NCI-H2081 treated with DMSO at 0.1 percent for 48 hours (cell line): ENCODE measurements around the gene TRABD.
"Not testable (repeated sequence)": the region's sequence is repeated elsewhere in the genome, so short reads cannot be mapped to it uniquely, and the experiment has no call there.

Experiments used
- DNase-seq: peaks from one replicate; lab custom pipeline; 2025; lab: John Stamatoyannopoulos, UW

TRABD gene

DNA sequence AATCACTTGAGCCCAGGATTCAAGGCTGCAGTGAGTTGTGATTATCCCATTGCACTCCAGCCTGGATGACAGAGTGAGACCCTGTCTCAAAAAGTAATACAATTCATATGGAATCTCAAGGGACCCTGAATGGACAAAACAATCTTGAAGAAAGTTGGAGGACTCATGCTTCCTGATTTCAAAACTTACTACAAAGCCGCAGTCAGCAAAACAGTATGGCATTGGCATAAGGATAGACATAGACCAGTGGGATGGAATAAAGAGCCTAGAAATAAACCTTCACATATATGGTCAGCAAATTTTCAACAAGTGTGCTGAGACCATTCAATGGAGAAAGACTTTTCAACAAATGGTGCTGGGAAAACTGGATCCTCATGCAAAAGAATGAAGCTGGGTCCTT, 17.6 kb downstream of the TRABD start:
- no peak for DNase-seq

DNA sequence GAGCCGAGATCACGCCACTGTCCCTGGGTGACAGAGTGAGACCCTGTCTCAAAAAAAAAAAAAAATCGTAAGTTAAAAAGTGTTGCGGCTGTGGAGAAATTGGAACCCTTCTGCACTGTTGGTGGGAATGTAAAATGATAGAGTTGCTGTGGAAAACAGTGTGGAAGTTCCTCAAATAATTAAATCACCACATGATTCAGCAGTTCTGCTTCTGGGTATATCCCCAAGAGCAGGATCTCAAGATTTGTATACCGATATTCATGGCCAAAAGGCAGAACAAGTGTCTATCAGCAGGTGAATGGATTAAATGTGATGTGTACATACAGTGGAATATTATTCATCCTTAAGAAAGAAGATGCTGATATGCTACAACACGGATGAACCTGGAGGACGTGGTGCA, 18.9 kb downstream of the TRABD start:
- DNase-seq, result no peak

DNA sequence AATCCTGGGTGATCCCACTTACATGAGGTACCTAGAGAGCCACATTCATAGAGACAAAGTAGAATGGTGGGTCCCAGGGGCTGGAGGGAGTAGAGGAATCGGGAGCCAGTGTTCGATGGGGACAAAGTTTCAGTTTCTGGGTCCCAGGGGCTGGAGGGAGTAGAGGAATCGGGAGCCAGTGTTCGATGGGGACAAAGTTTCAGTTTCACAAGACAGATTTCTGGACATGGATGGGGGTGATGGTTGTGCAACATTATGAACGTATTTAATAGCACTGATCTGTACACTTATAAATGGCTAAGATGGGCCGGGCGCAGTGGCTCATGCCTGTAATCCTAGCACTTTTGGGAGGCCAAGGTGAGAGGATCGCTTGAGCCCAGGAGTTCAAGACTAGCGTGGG, 19.3 kb downstream of the TRABD start:
- DNase-seq, result not testable (repeated sequence)

DNA sequence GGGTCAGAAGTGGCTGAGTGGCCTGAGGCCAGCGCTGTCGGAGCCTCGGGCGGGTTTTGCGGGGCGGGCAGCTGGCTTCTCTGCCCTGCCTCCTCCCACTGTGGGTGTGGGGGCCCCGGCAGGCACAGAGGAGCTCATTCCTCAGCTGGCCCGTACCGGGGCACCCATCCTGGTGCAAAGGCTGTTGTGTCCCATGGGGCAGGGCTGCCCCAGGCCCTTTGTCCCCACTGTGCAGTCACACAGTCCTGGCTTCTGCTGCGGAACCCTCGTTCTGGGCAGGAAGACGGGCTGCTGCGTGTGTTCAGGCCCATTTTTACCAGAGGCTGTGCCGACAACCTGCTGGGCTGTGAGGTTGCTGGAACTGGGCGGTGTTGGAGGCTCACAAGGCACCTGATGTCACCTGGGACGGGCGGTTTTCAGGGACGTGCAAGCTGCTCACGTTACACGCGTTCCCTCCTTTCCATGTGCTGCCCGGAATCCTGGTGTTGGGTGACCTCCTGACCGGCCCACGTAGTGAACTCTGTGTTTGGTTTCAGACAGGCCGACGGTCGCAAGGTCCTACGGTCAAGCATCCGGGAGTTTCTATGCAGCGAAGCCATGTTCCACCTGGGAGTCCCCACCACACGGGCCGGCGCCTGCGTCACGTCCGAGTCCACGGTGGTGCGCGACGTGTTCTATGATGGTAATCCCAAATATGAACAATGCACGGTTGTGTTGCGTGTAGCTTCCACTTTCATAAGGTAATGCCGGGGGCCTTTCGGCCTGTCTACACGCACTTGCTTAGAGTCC, 20.3 kb downstream of the TRABD start:
- no peak for DNase-seq

DNA sequence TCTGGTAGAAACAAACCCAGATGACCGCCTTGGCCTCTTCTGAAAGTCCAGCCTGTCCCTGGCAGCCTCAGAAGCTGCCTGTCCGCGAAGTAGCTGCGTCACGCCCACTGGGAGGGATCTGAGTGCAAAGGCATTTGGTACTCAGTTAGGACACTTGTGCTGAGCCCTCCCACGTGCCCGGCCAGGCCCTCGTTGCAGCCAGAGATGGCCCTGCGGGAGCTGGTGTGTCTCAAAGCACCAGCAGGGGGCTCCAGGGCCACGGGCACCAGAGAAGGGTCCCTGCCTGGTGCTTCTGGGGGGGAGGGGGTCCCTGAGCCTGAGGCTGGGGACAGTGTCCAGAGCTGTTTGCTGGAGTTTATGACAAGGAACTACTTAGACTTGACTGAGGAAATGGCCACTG, 20.9 kb downstream of the TRABD start:
- DNase-seq, result no peak

GRCh38 chr22:50207383-50208140, 21.8 kb downstream of the TRABD start:
- no peak for DNase-seq

GRCh38 chr22:50208430-50208938, 22.8 kb downstream of the TRABD start:
- DNase-seq, result no peak

GRCh38 chr22:50208939-50209892, 23.5 kb downstream of the TRABD start:
- no peak for DNase-seq

GRCh38 chr22:50209893-50210292, 24.2 kb downstream of the TRABD start:
- no peak for DNase-seq

DNA sequence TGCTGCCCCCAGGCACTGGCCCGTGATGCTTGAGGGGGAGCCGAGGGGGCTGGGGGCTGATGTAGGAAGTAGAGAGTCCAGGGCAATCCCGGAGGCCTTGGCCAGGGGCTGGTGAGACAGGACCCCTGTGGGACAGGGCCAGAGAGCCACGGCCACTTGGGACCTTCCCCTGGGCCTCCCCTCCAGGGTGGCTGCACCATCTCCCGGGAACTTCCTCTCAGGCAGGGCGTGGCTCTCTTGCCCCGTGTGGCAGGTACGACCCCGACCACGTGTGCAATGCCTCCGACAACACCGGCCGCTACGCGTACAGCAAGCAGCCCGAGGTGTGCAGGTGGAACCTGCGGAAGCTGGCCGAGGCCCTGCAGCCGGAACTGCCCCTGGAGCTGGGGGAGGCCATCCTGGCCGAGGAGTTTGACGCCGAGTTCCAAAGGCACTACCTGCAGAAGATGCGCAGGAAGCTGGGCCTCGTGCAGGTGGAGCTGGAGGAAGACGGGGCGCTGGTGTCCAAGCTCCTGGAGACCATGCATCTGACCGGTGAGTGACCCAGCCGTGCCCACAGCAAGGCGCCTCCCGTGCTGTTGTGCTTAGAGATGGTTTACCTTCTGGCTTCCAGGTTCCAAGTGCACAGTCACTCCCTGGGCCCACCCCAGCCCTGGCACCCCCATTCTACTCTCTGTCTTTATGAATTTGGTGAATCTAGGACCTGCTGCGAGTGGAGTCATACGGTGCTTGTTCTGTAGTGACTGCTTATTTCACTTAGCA, 24.8 kb downstream of the TRABD start:
- no peak for DNase-seq

DNA sequence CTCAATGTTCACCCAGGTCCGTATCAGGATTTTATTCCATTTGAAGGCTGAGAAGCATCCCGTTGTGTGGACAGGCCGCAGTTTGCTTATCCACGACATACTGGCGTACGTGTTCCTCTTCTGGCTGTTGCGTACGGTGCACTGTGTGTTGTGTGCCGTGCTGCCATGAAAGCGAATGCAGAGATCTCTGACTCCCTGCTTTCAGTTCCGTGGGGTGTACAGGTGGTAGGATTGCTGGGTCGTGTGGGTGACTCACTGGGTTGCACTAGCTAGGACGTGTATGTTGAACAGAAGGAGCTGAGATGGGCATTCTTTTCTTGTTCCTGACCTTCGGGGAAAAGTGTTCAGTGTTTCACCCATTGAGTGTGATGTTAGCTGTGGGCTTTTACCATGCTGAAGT, 25.4 kb downstream of the TRABD start:
- DNase-seq, result no peak

DNA sequence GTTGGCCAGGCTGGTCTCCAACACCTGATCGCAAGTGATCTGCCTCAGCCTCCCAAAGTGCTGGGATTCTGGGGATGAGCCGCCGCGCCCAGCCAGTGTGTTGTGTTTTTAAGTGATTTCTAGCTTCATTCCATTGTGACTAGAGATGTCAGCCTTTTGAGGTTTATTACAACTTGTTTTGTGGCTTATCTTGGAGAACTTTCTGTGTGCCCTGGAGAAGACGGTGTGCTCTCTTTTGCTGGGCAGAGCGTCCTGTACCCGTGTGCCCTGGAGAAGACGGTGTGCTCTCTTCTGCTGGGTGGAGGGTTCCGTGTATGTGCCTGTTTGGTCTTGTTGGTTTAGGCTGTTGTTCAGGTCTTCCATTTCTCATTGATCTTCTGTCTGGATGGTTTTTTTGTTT, 27.6 kb downstream of the TRABD start:
- DNase-seq, result no peak

DNA sequence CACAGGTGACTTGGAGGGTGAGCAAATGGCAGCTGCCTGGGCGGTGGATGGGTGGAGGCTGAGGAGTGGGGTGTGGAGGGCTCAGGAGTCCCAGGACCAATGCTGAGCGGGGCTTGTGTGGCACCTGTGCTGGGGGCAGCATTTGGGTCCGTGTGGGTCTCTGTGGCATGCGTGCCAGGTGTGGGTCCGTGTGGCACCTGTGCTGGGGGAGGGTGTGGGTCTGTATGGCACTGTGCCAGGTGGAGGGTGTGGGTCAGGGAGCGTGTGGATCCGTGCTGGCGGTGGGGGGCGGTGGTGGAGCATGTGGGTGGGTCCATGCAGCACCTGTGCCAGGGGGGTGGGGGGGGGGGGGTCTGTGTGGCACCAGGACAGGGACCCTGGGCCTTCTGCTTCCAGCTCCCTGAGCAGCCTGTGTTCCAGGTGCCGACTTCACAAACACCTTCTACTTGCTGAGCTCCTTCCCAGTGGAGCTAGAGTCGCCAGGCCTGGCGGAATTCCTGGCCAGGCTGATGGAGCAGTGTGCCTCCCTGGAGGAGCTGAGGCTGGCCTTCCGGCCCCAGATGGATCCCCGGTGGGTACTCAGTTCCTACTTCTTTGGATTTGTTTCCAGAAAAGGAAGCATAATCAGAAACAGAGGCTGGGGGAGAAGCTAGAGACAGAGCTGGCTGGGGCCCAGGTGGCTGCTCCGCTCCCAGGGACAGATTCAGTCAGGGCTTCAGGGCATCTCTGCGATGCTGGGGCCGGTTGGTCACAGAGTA, 29.8 kb downstream of the TRABD start:
- no peak for DNase-seq

DNA sequence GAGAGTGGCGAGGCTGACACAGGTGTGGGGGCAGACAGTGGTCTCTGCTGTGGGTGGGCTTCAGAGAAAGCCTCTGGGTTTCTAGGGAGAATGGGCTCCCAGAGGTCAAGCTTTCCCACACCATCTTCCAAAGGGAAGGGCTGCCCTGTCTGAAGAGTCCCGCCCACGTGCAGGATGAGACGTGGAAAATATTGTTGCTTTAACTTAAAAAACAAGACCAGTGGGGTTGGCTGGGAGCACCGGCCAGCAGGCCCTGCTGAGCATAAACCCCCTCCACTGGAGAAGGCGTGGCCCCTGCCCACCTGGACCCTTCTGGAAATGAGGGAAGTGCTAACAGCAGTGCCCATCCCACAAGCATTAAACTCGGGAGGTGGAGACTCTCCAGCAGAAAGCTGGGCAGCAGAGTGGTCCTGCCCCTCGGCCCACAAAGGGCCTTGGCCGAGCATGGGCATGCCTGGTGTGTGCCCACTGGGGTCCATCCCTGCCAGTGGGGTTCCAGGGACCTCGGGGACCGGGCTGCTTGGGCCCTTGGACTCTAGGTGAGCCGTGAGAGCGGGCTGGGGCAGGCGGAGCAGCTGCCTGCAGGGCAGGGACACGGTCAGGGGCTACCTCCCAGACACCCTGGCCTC, 30.5 kb downstream of the TRABD start:
- DNase-seq, result no peak

DNA sequence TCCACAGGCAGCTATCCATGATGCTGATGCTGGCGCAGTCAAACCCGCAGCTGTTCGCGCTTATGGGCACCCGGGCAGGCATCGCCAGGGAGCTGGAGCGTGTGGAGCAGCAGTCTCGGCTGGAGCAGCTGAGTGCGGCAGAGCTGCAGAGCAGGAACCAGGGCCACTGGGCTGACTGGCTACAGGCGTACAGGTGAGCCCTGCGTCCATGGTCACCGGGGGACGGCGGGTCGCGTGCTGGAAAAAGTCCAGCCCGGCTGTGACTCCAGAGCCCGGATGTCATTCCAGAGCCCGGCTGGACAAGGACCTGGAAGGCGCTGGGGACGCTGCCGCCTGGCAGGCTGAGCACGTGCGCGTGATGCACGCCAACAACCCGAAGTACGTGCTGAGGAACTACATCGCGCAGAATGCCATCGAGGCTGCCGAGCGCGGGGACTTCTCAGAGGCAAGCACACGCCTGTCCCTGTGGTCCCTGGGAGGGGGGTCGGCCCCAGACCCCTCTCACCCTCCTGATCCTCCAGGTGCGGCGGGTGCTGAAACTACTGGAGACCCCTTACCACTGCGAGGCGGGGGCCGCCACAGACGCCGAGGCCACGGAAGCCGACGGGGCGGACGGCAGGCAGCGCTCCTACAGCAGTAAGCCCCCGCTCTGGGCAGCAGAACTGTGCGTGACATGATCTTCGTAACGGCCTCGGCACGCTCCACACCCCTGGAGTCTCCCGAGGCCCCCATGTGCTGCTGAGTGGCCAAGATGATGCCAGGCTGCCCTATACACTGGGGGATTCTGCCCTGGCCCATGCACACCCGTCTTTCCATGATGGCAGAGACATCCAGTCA, 31.2 kb downstream of the TRABD start:
- DNase-seq, result no peak

DNA sequence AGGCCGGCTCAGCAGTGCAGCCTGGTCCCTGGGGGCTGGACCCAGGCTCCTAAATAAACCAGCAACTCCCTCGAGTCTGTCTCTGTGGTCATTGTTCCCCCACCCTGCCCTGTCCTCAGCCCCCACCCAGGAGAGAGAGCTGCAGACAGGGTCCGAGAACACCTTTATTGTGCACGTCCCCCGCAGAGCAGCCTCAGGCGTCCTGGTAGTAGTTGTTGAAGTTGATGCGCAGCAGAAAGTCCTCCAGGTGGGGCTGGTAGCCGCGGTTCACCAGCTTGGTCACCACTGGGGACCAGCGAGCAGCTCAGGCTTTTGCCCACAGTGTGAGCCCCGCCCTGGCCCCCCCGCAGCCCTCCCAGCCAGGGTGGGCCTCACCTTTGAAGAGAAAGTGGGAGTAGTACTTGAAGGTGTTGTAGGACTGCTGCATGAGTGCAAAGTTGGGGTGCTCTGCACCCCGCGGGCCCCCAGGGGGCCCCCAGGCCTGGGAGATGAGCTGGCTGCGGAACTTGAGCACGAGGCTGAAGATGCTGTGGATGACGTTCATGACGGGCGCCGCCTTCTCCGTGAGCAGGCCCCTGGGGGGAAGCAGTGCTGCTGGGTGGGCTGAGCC, 31.9 kb downstream of the TRABD start:
- DNase-seq, result no peak

DNA sequence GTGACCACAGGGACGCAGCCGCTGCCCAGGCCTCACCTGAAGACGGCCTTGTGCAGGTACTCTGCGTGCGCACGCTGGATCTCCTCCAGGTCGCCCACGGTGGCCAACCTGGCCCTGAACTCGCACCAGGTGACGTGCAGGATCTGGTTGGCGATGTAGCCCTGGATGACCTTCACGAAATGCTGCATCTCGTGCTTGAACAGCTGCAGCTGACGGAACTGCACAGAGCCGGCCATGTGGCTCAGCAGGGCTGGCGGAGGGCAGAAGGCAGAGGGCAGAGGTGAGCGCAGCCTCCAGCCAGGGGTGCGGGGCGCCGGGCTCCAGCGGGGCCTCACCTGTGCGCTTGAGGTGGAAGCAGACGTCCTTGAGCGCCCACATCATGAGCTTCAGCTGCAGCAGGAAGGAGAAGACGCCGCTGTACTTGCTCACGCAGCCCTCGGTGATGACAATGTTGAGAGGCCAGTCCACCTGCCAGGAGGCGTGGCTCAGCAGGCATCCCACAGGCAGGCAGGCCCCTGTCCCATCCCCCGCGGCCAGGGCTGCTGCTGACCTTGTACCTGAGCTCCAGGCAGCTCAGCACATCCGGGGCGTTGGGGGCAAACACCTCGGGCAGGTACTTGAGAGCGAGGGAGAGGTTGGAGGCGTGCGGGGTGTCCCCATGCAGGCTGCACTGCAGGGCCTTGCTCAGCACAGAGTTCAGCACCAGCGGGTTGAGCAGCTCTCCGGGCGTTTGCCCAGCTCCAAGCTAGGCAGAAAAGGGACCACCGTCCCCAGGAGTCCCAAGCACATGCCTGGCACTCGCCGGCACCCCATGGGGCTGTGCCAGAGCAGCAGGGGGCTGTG, 32.7 kb downstream of the TRABD start:
- no peak for DNase-seq
